Stomach (tissue), 9 donors: ENCODE measurements around the gene CBFA2T3. TPM values are rescaled to one million over a fixed set of nuclear protein-coding genes. Genes with fewer than 3 reads are reported as not detected.

ENCODE experiments used
- DNase-seq, 2 donors: peaks; one replicate each; pipeline versions ENCODE4 v3.0.0 to v3.0.0-alpha.2; 2013 to 2019
- H3K27ac ChIP-seq, 5 donors: fragments of 200-600 bp in 4 of 5; sonication (generic) in 4 of 5; one replicate each; pipeline ENCODE4 v1.5.1; 2013 to 2019; ENCODE audit warnings: mild to moderate bottlenecking in 1 of 5, moderate library complexity in 1 of 5
- H3K27me3 ChIP-seq, 3 donors: fragments of 200-600 bp; sonication (generic); one replicate each; pipeline ENCODE4 v1.5.1; 2017 to 2019; ENCODE audit warnings: mixed run types in 1 of 3
- H3K36me3 ChIP-seq, 4 donors: fragments of 200-600 bp; sonication (generic); 1 replicate in 3 of 4; 2 replicates in 1 of 4; pipeline ENCODE4 v1.5.1; 2016 to 2019
- H3K4me1 ChIP-seq, 4 donors: fragments of 200-600 bp; sonication (generic); one replicate each; pipeline ENCODE4 v1.5.1; 2016 to 2019
- H3K4me3 ChIP-seq, 4 donors: fragments of 200-600 bp; sonication (generic) in 3 of 4; one replicate each; pipeline ENCODE4 v1.5.1; 2016 to 2019; ENCODE audit warnings: mild to moderate bottlenecking in 1 of 4
- H3K9me3 ChIP-seq, 4 donors: fragments of 200-600 bp; sonication (generic); one replicate each; pipeline ENCODE4 v1.5.1; 2016 to 2019
- CTCF ChIP-seq, 7 experiments: fragments of 450-650 bp in 4 of 7; fragments of 200-600 bp in 3 of 7; sonication (generic) in 3 of 7; IDR thresholded peaks; one replicate each; pipeline ENCODE4 v1.5.1; 2016 to 2019; ENCODE audit warnings: antibody characterized with exemption in 7 of 7, control low read depth in 2 of 7, mild to moderate bottlenecking in 1 of 7
- EP300 ChIP-seq: sonication (generic); formaldehyde crosslinking; IDR thresholded peaks from one replicate; pipeline ENCODE4 v1.6.1; 2017; ENCODE audit warnings: antibody characterized with exemption
- POLR2A ChIP-seq, 4 donors: fragments of 450-650 bp; IDR thresholded peaks; one replicate each; pipeline ENCODE4 v1.6.1; 2016; ENCODE audit warnings: antibody characterized with exemption in 4 of 4, control low read depth in 2 of 4, mild to moderate bottlenecking in 1 of 4, moderate library complexity in 1 of 4
- POLR2AphosphoS5 ChIP-seq, 3 donors: sonication (generic); formaldehyde crosslinking; IDR thresholded peaks; one replicate each; pipeline ENCODE4 v1.6.1; 2016; ENCODE audit warnings: antibody characterized with exemption in 3 of 3
- WGBS, 5 donors: extraction: QIAGEN DNeasy Blood & Tissue Kit in 3 of 5; methylation state at CpG; one replicate each; pipeline versions ENCODE4 v1.1.5 to v1.1.7; 2013 to 2018; 5-methylcytosine and 5-hydroxymethylcytosine counted together
- intact Hi-C: fragments of 100-400 bp; cut with DNase I; formaldehyde crosslinking; loops from one replicate; pipeline ENCODE4 v1.15.1; 2023; ENCODE audit warnings: low total_unique reads
- polyA plus RNA-seq, 3 donors: library from polyadenylated mRNA; stranded (reverse); fragments of 200-250 nt; gene quantifications; one replicate each; pipeline ENCODE4 v1.2.3, GENCODE V29; 2013
- total RNA-seq, 5 donors: library from RNA; depleted of rRNA; stranded (reverse); fragments of >200 nt; gene quantifications; one replicate each; pipeline versions ENCODE4 v1.1.0 to v1.2.3, GENCODE V29; 2014 to 2016
- donor health status: healthy with polysubstance abuse.
- donor health status: Bipolar disorder and iron deficiency.
- donor health status: healthy.

CBFA2T3 gene
- total and polyA plus RNA-seq, 8 donors, result 0.58 to 57.6 (median 2.5) TPM

GRCh38 chr16:88878356-88878755 lies 98.7 kb downstream of the CBFA2T3 start:
- Histone ChIP-seq H3K27ac (no peak overlapping the region), H3K27me3 (peaks cover 0 to 54% (median 8%) of the 10 kb centered on the region in 3 donors), H3K9me3 (no peaks in the 10 kb centered on the region), H3K4me1 (peaks cover 9 to 18% (median 16%) of the 10 kb centered on the region in 4 donors), H3K36me3 (peaks cover 0 to 40% (median 32%) of the 10 kb centered on the region in 4 donors), H3K4me3 (no peak overlapping the region)
- 92 to 96% (median 94%) methylated on average over 4 to 20 of the region's 20 CpGs for WGBS, 5 donors
- TF ChIP-seq EP300 (no peak), POLR2A (IDR thresholded peaks at IDR 0.05) (no peak), POLR2AphosphoS5 (IDR thresholded peaks at IDR 0.05) (no peak), CTCF (IDR thresholded peaks at IDR 0.05) (no peak)
- no peak for DNase-seq
- intact Hi-C loops, result no loop called here

- Histone ChIP-seq H3K4me3 (no peak overlapping the region), H3K36me3 (peaks cover 0 to 35% (median 31%) of the 10 kb centered on the region in 4 donors), H3K27ac (no peak overlapping the region), H3K4me1 (peaks cover 9 to 18% (median 16%) of the 10 kb centered on the region in 4 donors), H3K27me3 (peaks cover 0 to 59% (median 10%) of the 10 kb centered on the region in 3 donors), H3K9me3 (no peaks in the 10 kb centered on the region)
- DNase-seq, result no peak
- WGBS, 5 donors, result 78 to 85% (median 81%) methylated on average over 19 to 20 of the region's 20 CpGs
- TF ChIP-seq EP300 (no peak), POLR2A (IDR thresholded peaks at IDR 0.05) (no peak), POLR2AphosphoS5 (IDR thresholded peaks at IDR 0.05) (no peak), CTCF (IDR thresholded peaks at IDR 0.05) (no peak)
- intact Hi-C loops, result no loop called here
These were observed 99.3 kb downstream of the CBFA2T3 start for GRCh38 chr16:88877564-88878289.

GRCh38 chr16:88876942-88877526 lies 100.0 kb downstream of the CBFA2T3 start:
- H3K4me1 ChIP-seq, result peaks cover 9 to 16% (median 15%) of the 10 kb centered on the region in 4 donors
- intact Hi-C loops, result no loop called here
- H3K36me3 ChIP-seq, result peaks cover 0 to 31% (median 29%) of the 10 kb centered on the region in 4 donors
- 86 to 89% (median 88%) methylated on average over 26 to 33 of the region's 33 CpGs for WGBS, 5 donors
- H3K9me3 ChIP-seq, result no peaks in the 10 kb centered on the region
- H3K27ac ChIP-seq, result no peak overlapping the region
- TF ChIP-seq POLR2AphosphoS5 (IDR thresholded peaks at IDR 0.05), result no peak
- peaks cover 0 to 60% (median 16%) of the 10 kb centered on the region in 3 donors for H3K27me3 ChIP-seq
- DNase-seq, result no peak
- no peak overlapping the region for H3K4me3 ChIP-seq

GRCh38 chr16:88875703-88876234 lies 101.2 kb downstream of the CBFA2T3 start:
- H3K9me3 ChIP-seq, result no peaks in the 10 kb centered on the region
- 91 to 94% (median 92%) methylated on average over 22 of the region's 22 CpGs for WGBS, 5 donors
- H3K36me3 ChIP-seq, result peaks cover 0 to 31% (median 26%) of the 10 kb centered on the region in 4 donors
- intact Hi-C loops, result no loop called here
- TF ChIP-seq POLR2A (IDR thresholded peaks at IDR 0.05) (no peak), CTCF (IDR thresholded peaks at IDR 0.05) (no peak), EP300 (no peak), POLR2AphosphoS5 (IDR thresholded peaks at IDR 0.05) (no peak)
- peaks cover 3 to 13% (median 7%) of the 10 kb centered on the region in 4 donors for H3K4me1 ChIP-seq
- peaks cover 0 to 60% (median 28%) of the 10 kb centered on the region in 3 donors for H3K27me3 ChIP-seq
- H3K4me3 ChIP-seq, result no peak overlapping the region
- no peak overlapping the region for H3K27ac ChIP-seq
- DNase-seq, result no peak
